Activated CD8-positive, alpha-beta T cell treated with anti-CD3 and anti-CD28 coated beads for 36 hours (primary cell): ENCODE data around the gene ITPKB. TPM values are rescaled to one million over a fixed set of nuclear protein-coding genes. Genes with fewer than 3 reads are reported as not detected.

ENCODE experiments used
- ATAC-seq: fragments of 200-7000 bp; cut with Tn5 transposase; one replicate; pipeline ENCODE4 v1.10.0; 2021; ENCODE audit warnings: mild to moderate bottlenecking, moderate library complexity
- CTCF ChIA-PET: fragments of 350-600 bp; sonication (Branson Sonifier 250); formaldehyde crosslinking; loops from one replicate; lab custom pipeline; 2021; ENCODE audit warnings: antibody characterized with exemption; lab: Charles Lee
- POLR2A ChIA-PET: fragments of 350-600 bp; sonication (Branson Sonifier 250); formaldehyde crosslinking; loops from one replicate; lab custom pipeline; 2021; ENCODE audit warnings: antibody characterized with exemption; lab: Charles Lee
- DNase-seq: peaks from one replicate; pipeline ENCODE4 v3.0.0-alpha.2; 2020
- H3K27ac Mint-ChIP-seq: one replicate; pipeline ENCODE4 v1.8.0; 2021; ENCODE audit warnings: mild to moderate bottlenecking, mixed read lengths
- H3K27me3 Mint-ChIP-seq: one replicate; pipeline ENCODE4 v1.8.0; 2021; ENCODE audit warnings: mixed read lengths
- H3K36me3 Mint-ChIP-seq: one replicate; pipeline ENCODE4 v1.8.0; 2021; ENCODE audit warnings: low read depth, mixed read lengths
- H3K4me1 Mint-ChIP-seq: one replicate; pipeline ENCODE4 v1.8.0; 2021; ENCODE audit warnings: low read depth, mixed read lengths
- H3K4me3 Mint-ChIP-seq: one replicate; pipeline ENCODE4 v1.8.0; 2021; ENCODE audit warnings: mild to moderate bottlenecking, moderate library complexity, mixed read lengths
- H3K9me3 Mint-ChIP-seq: one replicate; pipeline ENCODE4 v1.8.0; 2021; ENCODE audit warnings: mixed read lengths
- CTCF ChIP-seq: fragments of 200-600 bp; IDR thresholded peaks from one replicate; pipeline ENCODE4 v1.8.0; 2022; ENCODE audit warnings: antibody characterized with exemption, mild to moderate bottlenecking
- intact Hi-C: fragments of 100-400 bp; cut with micrococcal nuclease; formaldehyde crosslinking; loops from one replicate; pipeline ENCODE4 v1.10.0; 2022
- total RNA-seq, 2 experiments: library from RNA; stranded (reverse); gene quantifications; one replicate each; pipeline ENCODE4 v1.2.3, GENCODE V29; 2021

The ITPKB gene
- total RNA-seq, 2 experiments from 2014 or later = 40.8 to 42.6 TPM

GRCh38 chr1:226596531-226597165 is 142.4 kb downstream of the ITPKB start:
- H3K27ac Mint-ChIP-seq = no peak overlapping the region
- CTCF ChIA-PET = no interaction called here
- intact Hi-C loops = no loop called here
- POLR2A ChIA-PET = no interaction called here
- ATAC-seq = no peak
- H3K27me3 Mint-ChIP-seq = peaks cover 2% of the 10 kb centered on the region
- no peaks in the 10 kb centered on the region for H3K4me1 Mint-ChIP-seq
- DNase-seq = no peak
- no peak overlapping the region for H3K4me3 Mint-ChIP-seq
- no peaks in the 10 kb centered on the region for H3K36me3 Mint-ChIP-seq
- no peaks in the 10 kb centered on the region for H3K9me3 Mint-ChIP-seq
- TF ChIP-seq CTCF = no peak

DNA sequence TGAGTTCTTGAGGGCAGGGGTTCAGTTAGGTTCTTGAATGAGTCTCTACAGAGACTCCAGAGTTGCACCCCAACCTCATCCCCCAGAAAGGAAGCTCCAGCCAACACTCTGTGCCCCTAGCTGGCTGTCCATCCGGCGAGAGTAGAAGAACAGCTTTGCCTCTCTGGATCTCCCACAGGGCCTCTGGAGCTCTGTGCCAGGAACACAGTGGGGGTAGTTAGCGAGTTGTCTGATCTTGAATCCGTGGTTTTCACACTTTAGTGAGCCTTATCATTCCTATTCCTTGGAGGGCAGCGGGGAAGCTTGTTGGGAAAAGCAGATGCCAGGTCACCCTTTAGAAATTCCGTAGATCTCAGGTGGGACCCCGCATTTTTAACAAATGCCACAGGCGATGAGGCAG is 145.5 kb downstream of the ITPKB start:
- POLR2A ChIA-PET = no interaction called here
- Mint-ChIP-seq H3K36me3 (no peaks in the 10 kb centered on the region), H3K4me1 (no peaks in the 10 kb centered on the region), H3K27me3 (peaks cover 2% of the 10 kb centered on the region), H3K27ac (no peak overlapping the region), H3K9me3 (no peaks in the 10 kb centered on the region), H3K4me3 (no peak overlapping the region)
- intact Hi-C loops = no loop called here
- DNase-seq (no peak), ATAC-seq (no peak)
- no peak for TF ChIP-seq CTCF
- CTCF ChIA-PET = interaction anchor here (0.7 to 1.4 kb wide), 2 partner anchors 33 to 46 kb away, joined by 3 read pairs; no protein-coding TSS in a partner anchor

- peaks cover 2% of the 10 kb centered on the region for H3K27me3 Mint-ChIP-seq
- no peak for ATAC-seq
- no peak overlapping the region for H3K4me3 Mint-ChIP-seq
- H3K27ac Mint-ChIP-seq = no peak overlapping the region
- H3K9me3 Mint-ChIP-seq = no peaks in the 10 kb centered on the region
- ChIA-PET CTCF (no interaction called here), POLR2A (no interaction called here)
- no peak for DNase-seq
- H3K4me1 Mint-ChIP-seq = no peaks in the 10 kb centered on the region
- no peaks in the 10 kb centered on the region for H3K36me3 Mint-ChIP-seq
- no peak for TF ChIP-seq CTCF
- intact Hi-C loops = no loop called here
These were observed 148.5 kb downstream of the ITPKB start for GRCh38 chr1:226590614-226591013.

DNA sequence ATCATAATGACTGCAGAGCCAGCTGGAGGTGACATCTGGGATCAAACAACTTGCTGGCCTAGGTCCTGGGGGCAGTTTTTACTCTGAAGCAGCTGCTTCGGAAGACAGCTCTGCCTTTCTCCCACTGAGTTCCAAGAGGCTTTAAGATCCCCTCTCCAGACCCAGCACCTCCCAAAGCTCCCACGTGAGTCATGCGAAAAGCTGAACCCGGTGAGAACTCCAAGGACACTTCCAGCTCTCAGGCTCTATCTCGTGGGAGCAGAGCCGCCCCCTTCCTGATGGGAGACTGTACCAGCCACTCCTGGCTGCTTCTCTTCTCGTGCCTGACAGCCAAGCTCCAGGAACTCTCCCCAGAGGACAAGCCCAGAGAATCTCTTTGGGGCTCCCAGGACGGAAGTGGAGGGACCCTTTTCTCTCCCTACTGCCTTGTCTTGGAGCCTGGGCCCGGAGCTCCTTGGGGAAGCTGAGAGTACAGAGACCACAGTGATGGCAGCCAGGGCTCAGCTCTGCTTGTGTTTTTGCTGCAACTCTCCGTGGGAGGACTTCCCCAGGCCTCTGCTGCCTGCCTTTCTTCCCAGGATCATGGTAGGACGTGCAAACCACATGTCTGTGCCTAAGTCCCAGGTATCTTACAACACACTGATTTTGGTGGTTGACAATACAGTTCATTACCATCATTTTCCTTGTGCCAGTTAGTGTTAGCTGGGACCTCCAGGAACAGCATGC is 149.9 kb downstream of the ITPKB start:
- Mint-ChIP-seq H3K4me1 (no peaks in the 10 kb centered on the region), H3K27me3 (peaks cover 2% of the 10 kb centered on the region), H3K4me3 (no peak overlapping the region), H3K9me3 (no peaks in the 10 kb centered on the region), H3K27ac (no peak overlapping the region), H3K36me3 (no peaks in the 10 kb centered on the region)
- CTCF ChIA-PET = interaction anchor here (1.2 kb wide), 1 partner anchor 19 kb away, joined by 3 read pairs; no protein-coding TSS in a partner anchor
- POLR2A ChIA-PET = no interaction called here
- intact Hi-C loops = no loop called here
- no peak for ATAC-seq
- no peak for DNase-seq
- TF ChIP-seq CTCF = no peak

DNA sequence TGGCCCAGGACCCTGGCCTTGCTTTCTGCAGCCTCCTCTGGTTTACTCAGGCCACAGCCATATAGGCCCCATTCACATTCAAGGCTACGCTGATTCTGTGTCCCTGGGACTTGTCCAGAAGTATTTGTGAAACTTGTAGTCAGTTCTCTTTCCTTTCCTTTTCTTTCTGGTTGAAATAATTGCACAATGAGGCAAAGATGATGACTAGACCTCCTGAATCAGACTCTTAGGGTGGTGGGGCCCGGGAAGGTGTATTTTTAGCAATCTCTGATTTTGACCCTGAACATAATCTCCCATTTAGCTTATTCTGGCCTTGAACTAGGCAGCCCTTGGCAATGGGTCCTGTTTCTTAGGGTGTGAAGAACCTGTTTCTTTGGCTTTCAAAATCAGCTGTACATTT is 150.6 kb downstream of the ITPKB start:
- Mint-ChIP-seq H3K27me3 (peaks cover 2% of the 10 kb centered on the region), H3K36me3 (no peaks in the 10 kb centered on the region), H3K9me3 (no peaks in the 10 kb centered on the region), H3K4me1 (no peaks in the 10 kb centered on the region), H3K4me3 (no peak overlapping the region), H3K27ac (no peak overlapping the region)
- intact Hi-C loops = no loop called here
- no peak for ATAC-seq
- TF ChIP-seq CTCF = no peak
- ChIA-PET CTCF (interaction anchor here (1.6 kb wide), 1 partner anchor 20 kb away, joined by 5 read pairs; no protein-coding TSS in a partner anchor), POLR2A (no interaction called here)
- no peak for DNase-seq
